Vagina (tissue), 2 donors: Measurements from ENCODE around the gene RAD51C. TPM values are rescaled to one million over a fixed set of nuclear protein-coding genes. Genes with fewer than 3 reads are reported as not detected.
"Not testable (repeated sequence)": the region's sequence is repeated elsewhere in the genome, so short reads cannot be mapped to it uniquely, and the experiment has no call there.

Experiments used
- DNase-seq, 2 donors: peaks; one replicate each; pipeline ENCODE4 v3.0.0-alpha.2; 2017; ENCODE audit errors: extremely low spot score in 2 of 2
- H3K27ac ChIP-seq: fragments of 200-600 bp; sonication (generic); one replicate; pipeline ENCODE4 v1.5.1; 2019
- H3K27me3 ChIP-seq: fragments of 200-600 bp; sonication (generic); one replicate; pipeline ENCODE4 v1.5.1; 2019
- H3K36me3 ChIP-seq, 2 donors: fragments of 200-600 bp; sonication (generic); one replicate each; pipeline ENCODE4 v1.5.1; 2017 to 2019
- H3K4me1 ChIP-seq: fragments of 200-600 bp; sonication (generic); one replicate; pipeline ENCODE4 v1.5.1; 2019
- H3K4me3 ChIP-seq, 2 donors: fragments of 200-600 bp; sonication (generic); 1 replicate in 1 of 2; 2 replicates in 1 of 2; pipeline ENCODE4 v1.5.1; 2016 to 2019
- H3K9me3 ChIP-seq: fragments of 200-600 bp; sonication (generic); one replicate; pipeline ENCODE4 v1.5.1; 2019
- POLR2A ChIP-seq, 2 donors: fragments of 450-650 bp; IDR thresholded peaks; one replicate each; pipeline ENCODE4 v1.6.1; 2017; ENCODE audit warnings: antibody characterized with exemption in 2 of 2, mild to moderate bottlenecking in 2 of 2, moderate library complexity in 2 of 2
- POLR2AphosphoS5 ChIP-seq, 2 donors: sonication (generic); formaldehyde crosslinking; IDR thresholded peaks; one replicate each; pipeline ENCODE4 v1.9.0; 2017; ENCODE audit warnings: antibody characterized with exemption in 2 of 2, mild to moderate bottlenecking in 2 of 2, low read depth in 1 of 2; ENCODE audit not compliant: insufficient read depth in 1 of 2
- intact Hi-C: fragments of 100-400 bp; cut with DNase I; formaldehyde crosslinking; loops from one replicate; pipeline ENCODE4 v1.15.1; 2023
- total RNA-seq: library from RNA; depleted of rRNA; stranded (reverse); fragments of >200 nt; gene quantifications from one replicate; pipeline ENCODE4 v1.2.3, GENCODE V29; 2016
- TF ChIP-seq, protein P1 (sequence below), 3 experiments: fragments of 450-650 bp in 2 of 3; fragments of 200-600 bp in 1 of 3; sonication (generic) in 1 of 3; IDR thresholded peaks; one replicate each; pipeline ENCODE4 v1.5.1; 2017 to 2019; ENCODE audit warnings: antibody characterized with exemption in 3 of 3, mild to moderate bottlenecking in 2 of 3, moderate library complexity in 2 of 3

The RAD51C gene
- total RNA-seq, 1 donor from 2014 or later = 8.3 TPM

DNA sequence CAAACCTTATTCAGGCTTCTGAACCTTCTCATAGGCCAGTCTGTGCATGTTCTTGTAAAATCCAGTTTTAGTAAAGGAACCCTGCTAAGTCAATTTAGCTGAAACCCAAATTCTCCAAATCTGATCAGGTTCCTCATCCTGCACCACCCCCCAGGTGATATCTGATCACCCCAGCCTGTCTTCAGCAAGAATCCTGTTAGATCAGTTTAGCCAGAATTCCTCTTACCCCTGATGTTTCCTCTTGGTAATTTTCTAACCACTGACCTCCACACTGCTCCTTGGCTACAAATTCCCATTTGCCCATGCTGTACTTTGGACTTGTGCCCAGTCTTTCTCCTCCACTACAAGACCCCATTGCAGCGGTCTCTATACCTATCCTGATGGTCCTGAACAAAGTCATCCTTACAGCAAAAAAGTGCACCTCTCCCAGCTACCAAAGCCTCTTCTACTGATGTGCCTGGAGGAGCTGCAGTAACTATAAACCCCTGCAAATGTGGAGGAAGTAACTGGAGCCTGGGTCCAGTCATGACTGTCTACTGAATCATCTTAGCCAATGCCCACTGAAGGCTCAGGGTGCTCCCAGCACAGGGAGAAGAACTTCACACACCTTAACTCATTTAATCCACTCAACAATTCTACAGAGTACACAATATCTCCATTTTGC lies 24.3 kb upstream of the RAD51C start:
- DNase-seq = no peak
- Histone ChIP-seq H3K4me3 (no peak overlapping the region), H3K27ac (no peak overlapping the region), H3K27me3 (no peaks in the 10 kb centered on the region), H3K4me1 (no peaks in the 10 kb centered on the region), H3K36me3 (no peaks in the 10 kb centered on the region), H3K9me3 (no peaks in the 10 kb centered on the region)
- intact Hi-C loops = no loop called here
- TF ChIP-seq POLR2A (IDR thresholded peaks at IDR 0.05) (no peak), POLR2AphosphoS5 (IDR thresholded peaks at IDR 0.05; ENCODE audit: insufficient read depth in 1 of 2, low read depth in 1 of 2) (no peak)
- TF ChIP-seq, protein P1, sequence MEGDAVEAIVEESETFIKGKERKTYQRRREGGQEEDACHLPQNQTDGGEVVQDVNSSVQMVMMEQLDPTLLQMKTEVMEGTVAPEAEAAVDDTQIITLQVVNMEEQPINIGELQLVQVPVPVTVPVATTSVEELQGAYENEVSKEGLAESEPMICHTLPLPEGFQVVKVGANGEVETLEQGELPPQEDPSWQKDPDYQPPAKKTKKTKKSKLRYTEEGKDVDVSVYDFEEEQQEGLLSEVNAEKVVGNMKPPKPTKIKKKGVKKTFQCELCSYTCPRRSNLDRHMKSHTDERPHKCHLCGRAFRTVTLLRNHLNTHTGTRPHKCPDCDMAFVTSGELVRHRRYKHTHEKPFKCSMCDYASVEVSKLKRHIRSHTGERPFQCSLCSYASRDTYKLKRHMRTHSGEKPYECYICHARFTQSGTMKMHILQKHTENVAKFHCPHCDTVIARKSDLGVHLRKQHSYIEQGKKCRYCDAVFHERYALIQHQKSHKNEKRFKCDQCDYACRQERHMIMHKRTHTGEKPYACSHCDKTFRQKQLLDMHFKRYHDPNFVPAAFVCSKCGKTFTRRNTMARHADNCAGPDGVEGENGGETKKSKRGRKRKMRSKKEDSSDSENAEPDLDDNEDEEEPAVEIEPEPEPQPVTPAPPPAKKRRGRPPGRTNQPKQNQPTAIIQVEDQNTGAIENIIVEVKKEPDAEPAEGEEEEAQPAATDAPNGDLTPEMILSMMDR (IDR thresholded peaks at IDR 0.05) = no peak

DNA sequence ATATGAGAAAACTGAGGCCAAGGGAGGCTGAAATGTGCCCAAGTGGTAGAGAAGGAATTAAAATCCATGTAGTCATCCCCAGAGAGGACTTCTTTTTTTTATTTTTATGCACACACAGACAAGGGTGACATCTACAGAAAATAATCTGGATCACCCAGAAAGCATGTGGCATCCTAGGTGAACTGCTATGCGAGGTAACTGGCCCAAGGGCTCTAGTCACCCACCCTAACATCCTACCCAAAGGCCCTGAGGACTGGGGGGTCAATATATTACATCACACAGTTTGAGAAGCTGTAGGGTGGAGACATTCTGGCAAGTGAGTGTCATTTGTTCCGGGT lies 23.8 kb upstream of the RAD51C start:
- DNase-seq = no peak
- intact Hi-C loops = no loop called here
- TF ChIP-seq POLR2AphosphoS5 (IDR thresholded peaks at IDR 0.05; ENCODE audit: insufficient read depth in 1 of 2, low read depth in 1 of 2) (no peak), POLR2A (IDR thresholded peaks at IDR 0.05) (no peak)
- TF ChIP-seq, protein P1 (IDR thresholded peaks at IDR 0.05) = no peak
- Histone ChIP-seq H3K4me1 (no peaks in the 10 kb centered on the region), H3K27ac (no peak overlapping the region), H3K9me3 (no peaks in the 10 kb centered on the region), H3K36me3 (no peaks in the 10 kb centered on the region), H3K4me3 (no peak overlapping the region), H3K27me3 (no peaks in the 10 kb centered on the region)

DNA sequence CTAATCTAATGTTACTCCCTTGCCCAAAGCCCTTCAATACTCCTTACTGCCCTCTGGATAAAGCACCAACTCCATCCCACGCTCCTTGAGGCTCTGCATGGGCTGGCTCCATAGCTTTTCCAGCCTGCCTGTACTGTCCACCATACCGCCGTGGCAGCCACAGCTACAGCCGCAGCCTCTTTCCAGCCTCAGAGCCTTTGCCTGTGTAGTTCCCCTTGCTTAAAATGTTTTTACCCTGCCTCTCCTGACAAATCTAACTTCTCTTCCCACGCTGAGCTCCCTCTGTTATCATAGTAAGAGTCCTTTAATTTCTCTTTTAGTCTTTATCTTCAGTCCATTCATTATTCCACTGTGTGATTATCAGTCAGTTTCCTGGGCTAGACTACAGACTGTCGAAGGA lies 22.5 kb upstream of the RAD51C start:
- Histone ChIP-seq H3K27me3 (no peaks in the 10 kb centered on the region), H3K27ac (no peak overlapping the region), H3K4me1 (no peaks in the 10 kb centered on the region), H3K4me3 (no peak overlapping the region), H3K36me3 (no peaks in the 10 kb centered on the region), H3K9me3 (no peaks in the 10 kb centered on the region)
- intact Hi-C loops = no loop called here
- TF ChIP-seq POLR2A (IDR thresholded peaks at IDR 0.05) = no peak
- no peak for DNase-seq

DNA sequence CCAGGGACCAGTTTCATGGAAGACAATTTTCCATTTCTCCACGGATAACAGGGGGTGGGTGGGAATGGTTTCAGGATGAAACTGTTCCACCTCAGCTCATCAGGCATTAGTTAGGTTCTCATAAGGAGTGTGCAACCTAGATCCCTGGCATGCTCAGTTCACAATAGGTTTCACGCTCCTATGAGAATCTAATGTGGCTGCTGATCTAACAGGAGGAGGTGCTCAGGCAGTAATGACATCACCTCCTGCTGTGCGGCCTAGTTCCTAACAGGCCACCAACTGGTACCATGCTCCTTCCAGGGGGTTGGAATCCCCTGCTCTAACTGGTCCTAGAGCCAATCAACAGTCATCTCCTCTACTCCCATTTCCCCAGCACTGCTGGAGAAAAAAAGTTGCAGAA lies 20.4 kb upstream of the RAD51C start:
- no peaks in the 10 kb centered on the region for H3K36me3 ChIP-seq
- no peak for TF ChIP-seq POLR2A (IDR thresholded peaks at IDR 0.05)
- TF ChIP-seq, protein P1 (IDR thresholded peaks at IDR 0.05) = no peak
- no peak for TF ChIP-seq POLR2AphosphoS5 (IDR thresholded peaks at IDR 0.05; ENCODE audit: insufficient read depth in 1 of 2, low read depth in 1 of 2)
- no peak for DNase-seq
- H3K9me3 ChIP-seq = no peaks in the 10 kb centered on the region
- no peaks in the 10 kb centered on the region for H3K27me3 ChIP-seq
- no peaks in the 10 kb centered on the region for H3K4me1 ChIP-seq
- no peak overlapping the region for H3K27ac ChIP-seq
- H3K4me3 ChIP-seq = no peak overlapping the region
- intact Hi-C loops = no loop called here

DNA sequence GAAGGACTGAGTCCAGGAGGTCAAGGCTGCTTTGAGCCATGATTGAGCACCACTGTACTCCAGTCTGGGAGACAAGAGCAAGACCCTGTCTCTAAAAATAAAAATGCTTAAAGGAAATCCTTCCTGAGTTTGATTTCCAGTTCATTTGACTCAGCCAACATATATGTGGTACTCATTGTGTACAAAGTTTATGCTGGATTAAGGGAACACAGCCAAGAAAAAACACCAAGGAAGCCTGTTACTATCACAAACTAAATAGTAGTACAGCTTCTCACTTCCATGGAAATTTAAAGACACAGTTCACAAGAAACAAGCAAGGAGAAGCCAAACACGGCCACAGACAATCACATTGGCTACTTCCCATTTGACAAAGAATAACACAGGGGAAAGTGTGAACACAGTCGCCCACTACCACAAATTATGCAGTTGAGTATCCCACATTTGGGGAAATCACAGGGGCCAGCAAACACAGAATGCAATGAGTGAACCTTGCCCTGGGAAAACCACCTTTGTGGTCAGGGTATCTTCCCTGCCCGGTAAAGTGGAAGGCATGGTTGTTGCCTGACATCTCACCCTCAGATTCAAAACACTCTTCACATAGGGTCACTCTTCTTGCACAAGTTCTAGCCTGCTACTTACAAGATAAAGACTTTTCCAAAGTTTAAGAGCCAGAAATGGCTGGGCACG lies 15.1 kb upstream of the RAD51C start:
- Histone ChIP-seq H3K9me3 (no peaks in the 10 kb centered on the region), H3K27me3 (no peaks in the 10 kb centered on the region), H3K36me3 (no peaks in the 10 kb centered on the region), H3K4me1 (no peaks in the 10 kb centered on the region), H3K4me3 (no peak overlapping the region), H3K27ac (no peak overlapping the region)
- DNase-seq = no peak
- no peak for TF ChIP-seq POLR2A (IDR thresholded peaks at IDR 0.05)
- TF ChIP-seq, protein P1 (IDR thresholded peaks at IDR 0.05) = no peak
- intact Hi-C loops = no loop called here

DNA sequence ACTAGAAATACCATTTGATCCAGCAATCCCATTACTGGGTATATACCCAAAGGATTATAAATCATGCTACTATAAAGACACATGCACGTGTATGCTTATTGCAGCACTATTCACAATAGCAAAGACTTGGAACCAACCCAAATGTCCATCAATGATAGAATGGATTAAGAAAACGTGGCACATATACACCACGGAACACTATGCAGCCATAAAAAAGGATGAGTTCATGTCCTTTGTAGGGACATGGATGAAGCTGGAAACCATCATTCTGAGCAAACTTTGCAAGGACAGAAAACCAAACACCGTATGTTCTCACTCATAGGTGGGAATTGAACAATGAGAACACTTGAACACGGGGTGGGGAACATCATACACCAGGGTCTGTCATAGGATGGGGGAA lies 14.1 kb upstream of the RAD51C start:
- DNase-seq, H3K9me3 ChIP-seq, H3K4me1 ChIP-seq, H3K27me3 ChIP-seq, intact Hi-C loops, H3K36me3 ChIP-seq, H3K4me3 ChIP-seq, H3K27ac ChIP-seq: not testable (repeated sequence)
